ENCODE results near the gene FMO3. TPM values are rescaled to one million over a fixed set of nuclear protein-coding genes. Genes with fewer than 3 reads are reported as not detected.

The FMO3 gene
- polyA plus RNA-seq (not detected in 3 replicates), polyA minus RNA-seq (not detected in 3 replicates)
- polyA plus RNA-seq (2011; ENCODE audit: low read depth): not detected
- not detected in 2 replicates for polyA plus RNA-seq (2011; cell fraction: cytosol; rRNA removed)
- polyA plus RNA-seq (2011; cell fraction: nucleus; rRNA removed): not detected in 2 replicates
- not detected in 2 replicates for polyA plus RNA-seq (2012; ENCODE audit: low replicate concordance)
- not detected for polyA minus RNA-seq (2011; cell fraction: cytosol; rRNA and poly(A)+ RNA removed)
- not detected in 2 replicates for polyA minus RNA-seq (2011; cell fraction: nucleus; rRNA and poly(A)+ RNA removed)

DNA sequence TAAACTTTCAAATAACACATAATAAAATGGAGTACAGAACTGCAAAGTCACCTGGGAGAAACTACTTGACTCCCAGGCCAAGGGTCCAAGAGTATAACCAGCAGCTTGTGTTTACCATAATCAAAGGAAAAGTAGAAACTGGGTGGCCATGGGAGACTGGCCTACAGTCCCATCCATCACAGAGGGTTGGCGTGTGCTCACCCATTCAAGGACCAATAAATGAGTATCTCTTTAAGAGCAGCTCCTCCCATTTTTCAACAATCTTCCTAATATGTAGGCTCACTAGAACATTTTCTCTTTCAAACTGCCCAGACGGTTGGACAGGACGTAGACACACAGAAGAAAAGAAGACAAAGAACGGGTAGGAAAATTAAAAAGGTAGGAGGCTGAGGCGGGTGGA, at the start of gene FMO3:
TSS of gene FMO3 (plus strand) at position 302 of the 400 bp plus-strand sequence. CDS start 1,754 bp downstream, outside the sequence.
- dilution Hi-C loops (cut with MboI; ENCODE audit: extremely low pct_ligation_motif_present, low sequenced_read_pairs): no loop called here
- Histone ChIP-seq H3K9ac (ENCODE audit: control insufficient read depth, extremely low read depth, insufficient read depth, low read length) (no peak within 1 kb of the TSS), H2AFZ (ENCODE audit: control insufficient read depth, low read length) (no peak within 1 kb of the TSS), H3K36me3 (ENCODE audit: control insufficient read depth in 2 of 2, extremely low read depth in 1 of 2, insufficient read depth in 2 of 2, low read length in 2 of 2) (no peaks in the 10 kb centered on the region), H3K9me1 (ENCODE audit: control insufficient read depth, extremely low read depth, insufficient read depth, low read length) (no peaks in the 10 kb centered on the region), H3K4me2 (ENCODE audit: control insufficient read depth, extremely low read depth, insufficient read depth, low read depth, low read length) (no peak within 1 kb of the TSS), H3K27ac (ENCODE audit: control insufficient read depth, insufficient read depth, low read length) (no peak within 1 kb of the TSS), H3K79me2 (ENCODE audit: control insufficient read depth, insufficient read depth, low read length) (no peaks in the 10 kb centered on the region), H3K4me3 (ENCODE audit: control insufficient read depth in 2 of 3, extremely low read depth in 1 of 3, insufficient read depth in 2 of 3, low read depth in 1 of 3, low read length in 3 of 3) (no peak within 1 kb of the TSS), H3K9me3 (ENCODE audit: control insufficient read depth, low read depth, low read length) (no peaks in the 10 kb centered on the region), H3K4me1 (ENCODE audit: control insufficient read depth, extremely low read depth, insufficient read depth, low read length) (no peaks in the 10 kb centered on the region), H4K20me1 (ENCODE audit: control insufficient read depth, extremely low read depth, insufficient read depth, low read length) (no peaks in the 10 kb centered on the region), H3K27me3 (ENCODE audit: control insufficient read depth, extremely low read depth, insufficient read depth, low read length) (no peaks in the 10 kb centered on the region)
- TF ChIP-seq, protein P1, sequence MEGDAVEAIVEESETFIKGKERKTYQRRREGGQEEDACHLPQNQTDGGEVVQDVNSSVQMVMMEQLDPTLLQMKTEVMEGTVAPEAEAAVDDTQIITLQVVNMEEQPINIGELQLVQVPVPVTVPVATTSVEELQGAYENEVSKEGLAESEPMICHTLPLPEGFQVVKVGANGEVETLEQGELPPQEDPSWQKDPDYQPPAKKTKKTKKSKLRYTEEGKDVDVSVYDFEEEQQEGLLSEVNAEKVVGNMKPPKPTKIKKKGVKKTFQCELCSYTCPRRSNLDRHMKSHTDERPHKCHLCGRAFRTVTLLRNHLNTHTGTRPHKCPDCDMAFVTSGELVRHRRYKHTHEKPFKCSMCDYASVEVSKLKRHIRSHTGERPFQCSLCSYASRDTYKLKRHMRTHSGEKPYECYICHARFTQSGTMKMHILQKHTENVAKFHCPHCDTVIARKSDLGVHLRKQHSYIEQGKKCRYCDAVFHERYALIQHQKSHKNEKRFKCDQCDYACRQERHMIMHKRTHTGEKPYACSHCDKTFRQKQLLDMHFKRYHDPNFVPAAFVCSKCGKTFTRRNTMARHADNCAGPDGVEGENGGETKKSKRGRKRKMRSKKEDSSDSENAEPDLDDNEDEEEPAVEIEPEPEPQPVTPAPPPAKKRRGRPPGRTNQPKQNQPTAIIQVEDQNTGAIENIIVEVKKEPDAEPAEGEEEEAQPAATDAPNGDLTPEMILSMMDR (optimal IDR thresholded peaks at IDR 0.05 in 1 of 3, IDR thresholded peaks at IDR 0.05 in 1 of 3, conservative IDR thresholded peaks at IDR 0.05 in 1 of 3; ENCODE audit: extremely low read depth in 1 of 3, insufficient read depth in 2 of 3, low read length in 3 of 3): no peak
- no peak for TF ChIP-seq EZH2 (IDR thresholded peaks at IDR 0.05; ENCODE audit: low read length)
- FAIRE-seq (no peak), DNase-seq (ENCODE audit: low read depth, low spot score) (no peak)

DNA sequence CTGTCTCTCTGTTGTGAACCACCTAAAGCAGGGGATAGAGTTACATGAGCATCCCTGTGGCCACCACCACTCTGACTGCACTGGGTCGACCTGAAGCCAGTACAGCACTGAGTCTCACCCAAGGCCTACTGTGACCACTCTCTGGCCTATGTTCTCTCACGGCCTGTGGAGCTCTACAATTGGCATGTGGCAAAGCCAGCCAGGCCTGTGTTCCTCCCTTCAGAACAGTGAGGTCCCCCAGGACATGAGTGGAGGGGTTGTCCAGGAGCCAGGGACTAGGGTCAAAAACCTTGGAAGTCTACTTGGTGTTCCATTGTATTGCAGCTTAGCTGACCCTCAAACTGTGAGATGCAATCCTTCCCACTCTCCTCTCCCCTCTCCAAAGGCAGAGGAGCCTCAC, 42.7 kb upstream of the FMO3 start:
- Histone ChIP-seq H3K27ac (ENCODE audit: control insufficient read depth, insufficient read depth, low read length) (no peak overlapping the region), H3K4me3 (ENCODE audit: control insufficient read depth in 2 of 3, extremely low read depth in 1 of 3, insufficient read depth in 2 of 3, low read depth in 1 of 3, low read length in 3 of 3) (no peak overlapping the region), H3K9me3 (ENCODE audit: control insufficient read depth, low read depth, low read length) (no peaks in the 10 kb centered on the region), H2AFZ (ENCODE audit: control insufficient read depth, low read length) (no peak overlapping the region), H3K36me3 (ENCODE audit: control insufficient read depth in 2 of 2, extremely low read depth in 1 of 2, insufficient read depth in 2 of 2, low read length in 2 of 2) (no peaks in the 10 kb centered on the region), H3K9ac (ENCODE audit: control insufficient read depth, extremely low read depth, insufficient read depth, low read length) (no peak overlapping the region), H3K4me2 (ENCODE audit: control insufficient read depth, extremely low read depth, insufficient read depth, low read depth, low read length) (no peak overlapping the region), H3K27me3 (ENCODE audit: control insufficient read depth, extremely low read depth, insufficient read depth, low read length) (no peaks in the 10 kb centered on the region), H3K9me1 (ENCODE audit: control insufficient read depth, extremely low read depth, insufficient read depth, low read length) (no peaks in the 10 kb centered on the region), H4K20me1 (ENCODE audit: control insufficient read depth, extremely low read depth, insufficient read depth, low read length) (no peaks in the 10 kb centered on the region), H3K4me1 (ENCODE audit: control insufficient read depth, extremely low read depth, insufficient read depth, low read length) (no peaks in the 10 kb centered on the region), H3K79me2 (ENCODE audit: control insufficient read depth, insufficient read depth, low read length) (no peaks in the 10 kb centered on the region)
- dilution Hi-C loops (cut with MboI; ENCODE audit: extremely low pct_ligation_motif_present, low sequenced_read_pairs): no loop called here
- FAIRE-seq (no peak), DNase-seq (ENCODE audit: low read depth, low spot score) (no peak)
- no peak for TF ChIP-seq EZH2 (IDR thresholded peaks at IDR 0.05; ENCODE audit: low read length)
- TF ChIP-seq, protein P1 (optimal IDR thresholded peaks at IDR 0.05 in 1 of 3, IDR thresholded peaks at IDR 0.05 in 1 of 3, conservative IDR thresholded peaks at IDR 0.05 in 1 of 3; ENCODE audit: extremely low read depth in 1 of 3, insufficient read depth in 2 of 3, low read length in 3 of 3): no peak

Measured in keratinocyte (primary cell).